Activated naive CD8-positive, alpha-beta T cell treated with anti-CD3 and anti-CD28 coated beads, Interleukin-2, amount 10 ng/mL, durations not matched to agents 7 days and 5 days (primary cell): ENCODE results near the gene ELFN1. TPM values are rescaled to one million over a fixed set of nuclear protein-coding genes. Genes with fewer than 3 reads are reported as not detected.

ENCODE experiments used
- total RNA-seq, 2 experiments: library from RNA; stranded (reverse); gene quantifications; one replicate each; pipeline ENCODE4 v1.2.3, GENCODE V29; 2021

The ELFN1 gene
- total RNA-seq, 2 experiments from 2014 or later, result not detected

Other genes starting within 250 kb of the ELFN1 start
- gene MICALL2, start 210.8 kb upstream of the ELFN1 start, total RNA-seq, result 1 to 10 TPM; 2.8 to 3.9 TPM
- gene INTS1, start 165.9 kb upstream of the ELFN1 start, total RNA-seq, result 100 to 1,000 TPM; 110 to 115 TPM
- 10 to 100 TPM; 33.0 to 34.5 TPM for gene MAFK, start 139.6 kb upstream of the ELFN1 start, total RNA-seq
- gene TMEM184A, start 114.1 kb upstream of the ELFN1 start, total RNA-seq, result not detected
- 10 to 100 TPM; 26.8 to 33.0 TPM for gene PSMG3, start 100.2 kb upstream of the ELFN1 start, total RNA-seq